Caki2 (cell line): ENCODE results near the gene ZDHHC17. TPM values are rescaled to one million over a fixed set of nuclear protein-coding genes. Genes with fewer than 3 reads are reported as not detected.
A peak's percentile ranks its signal among the peaks of the same experiment; 100 is the strongest.

Experiments used
- DNase-seq: peaks from one replicate; pipeline ENCODE4 v3.0.0-alpha.2; 2015; ENCODE audit warnings: low read depth
- in situ Hi-C: cut with HindIII; loops from 2 replicates; pipeline ENCODE4 v1.10.0; 2016; ENCODE audit warnings: low sequenced_read_pairs, low pct_unique_long_range_greater_than_20kb, mixed read lengths
- total RNA-seq: library from RNA; depleted of rRNA; stranded (reverse); fragments of >200 nt; shearing (Covaris generic); gene quantifications from 2 replicates; pipeline ENCODE4 v1.2.3, GENCODE V29; 2014; ENCODE audit warnings: low replicate concordance

Gene ZDHHC17
- total RNA-seq, 1 experiment from 2014 or later: 15.7 TPM

- DNase-seq: no peak
- in situ Hi-C loops: no loop called here
Measured at GRCh38 chr12:76866151-76866567, 102.2 kb downstream of the ZDHHC17 start.

- no peak for DNase-seq
- in situ Hi-C loops: no loop called here
Measured at GRCh38 chr12:76866726-76867125, 102.8 kb downstream of the ZDHHC17 start.

- in situ Hi-C loops: loop anchor here (5.0 kb wide), 1 partner anchor 321 kb away; no protein-coding TSS in a partner anchor
- DNase-seq: no peak
Measured at GRCh38 chr12:76871082-76871481, 107.2 kb downstream of the ZDHHC17 start.

- in situ Hi-C loops: loop anchor here (5.0 kb wide), 1 partner anchor 321 kb away; no protein-coding TSS in a partner anchor
- no peak for DNase-seq
Measured at GRCh38 chr12:76871742-76872141, 107.8 kb downstream of the ZDHHC17 start.

GRCh38 chr12:76872415-76872814 is 108.5 kb downstream of the ZDHHC17 start:
- no peak for DNase-seq
- in situ Hi-C loops: loop anchor here (5.0 kb wide), 1 partner anchor 320 kb away; no protein-coding TSS in a partner anchor

DNA sequence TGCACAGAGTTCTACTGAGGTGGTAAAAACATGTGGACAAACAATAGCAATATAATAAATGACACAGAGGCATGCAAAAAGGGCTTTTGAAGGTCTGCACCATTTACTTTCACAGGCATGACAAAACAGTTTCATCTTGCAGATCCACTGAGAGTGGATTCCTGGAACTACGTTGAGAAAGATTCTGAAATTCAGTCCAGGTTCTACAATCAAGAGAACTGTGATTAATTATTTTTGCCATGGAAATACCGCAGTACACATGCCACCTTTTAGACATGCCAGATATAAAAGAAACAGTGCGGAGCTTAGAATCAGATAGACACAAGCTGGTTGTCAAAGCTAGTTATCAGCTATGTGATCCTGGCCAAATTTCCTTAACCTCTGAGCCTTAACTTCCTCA is 110.1 kb downstream of the ZDHHC17 start:
- no peak for DNase-seq
- in situ Hi-C loops: loop anchor here (5.0 kb wide), 1 partner anchor 318 kb away; no protein-coding TSS in a partner anchor

DNA sequence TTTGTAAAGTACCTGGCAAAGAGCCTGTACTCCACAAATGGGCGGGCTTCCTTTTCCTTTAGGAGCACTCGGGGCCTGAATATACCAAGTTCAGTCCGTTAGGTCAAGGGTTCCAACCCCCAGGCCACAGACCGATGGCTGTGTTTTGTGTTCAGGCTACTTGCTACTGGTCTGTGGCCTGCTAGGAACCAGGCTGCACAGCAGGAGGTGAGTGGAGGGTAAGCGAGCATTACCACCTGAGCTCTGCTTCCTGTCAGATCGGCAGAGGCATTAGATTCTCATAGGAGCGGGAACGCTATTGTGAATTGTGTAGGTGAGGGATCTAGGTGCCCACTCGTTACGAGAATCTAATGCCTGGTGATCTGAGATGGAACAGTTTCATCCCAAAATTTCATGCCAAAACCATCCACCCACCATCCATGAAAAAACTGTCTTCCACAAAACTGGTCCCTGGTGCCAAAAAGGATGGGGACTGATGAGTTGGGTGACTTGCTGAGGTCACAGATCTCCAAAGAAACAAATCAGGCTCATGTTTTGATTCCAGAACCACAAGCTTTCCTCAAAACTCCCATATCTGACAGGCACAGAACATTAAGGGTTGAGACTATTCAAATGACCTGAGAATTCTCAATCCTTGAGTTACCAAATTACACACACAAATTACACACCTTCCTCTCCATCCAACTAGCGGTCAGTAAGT is 110.7 kb downstream of the ZDHHC17 start:
- in situ Hi-C loops: loop anchor here (5.0 kb wide), 1 partner anchor 318 kb away; no protein-coding TSS in a partner anchor
- DNase-seq: no peak

- in situ Hi-C loops: no loop called here
- no peak for DNase-seq
Measured at GRCh38 chr12:76876696-76877229, 112.8 kb downstream of the ZDHHC17 start.

DNA sequence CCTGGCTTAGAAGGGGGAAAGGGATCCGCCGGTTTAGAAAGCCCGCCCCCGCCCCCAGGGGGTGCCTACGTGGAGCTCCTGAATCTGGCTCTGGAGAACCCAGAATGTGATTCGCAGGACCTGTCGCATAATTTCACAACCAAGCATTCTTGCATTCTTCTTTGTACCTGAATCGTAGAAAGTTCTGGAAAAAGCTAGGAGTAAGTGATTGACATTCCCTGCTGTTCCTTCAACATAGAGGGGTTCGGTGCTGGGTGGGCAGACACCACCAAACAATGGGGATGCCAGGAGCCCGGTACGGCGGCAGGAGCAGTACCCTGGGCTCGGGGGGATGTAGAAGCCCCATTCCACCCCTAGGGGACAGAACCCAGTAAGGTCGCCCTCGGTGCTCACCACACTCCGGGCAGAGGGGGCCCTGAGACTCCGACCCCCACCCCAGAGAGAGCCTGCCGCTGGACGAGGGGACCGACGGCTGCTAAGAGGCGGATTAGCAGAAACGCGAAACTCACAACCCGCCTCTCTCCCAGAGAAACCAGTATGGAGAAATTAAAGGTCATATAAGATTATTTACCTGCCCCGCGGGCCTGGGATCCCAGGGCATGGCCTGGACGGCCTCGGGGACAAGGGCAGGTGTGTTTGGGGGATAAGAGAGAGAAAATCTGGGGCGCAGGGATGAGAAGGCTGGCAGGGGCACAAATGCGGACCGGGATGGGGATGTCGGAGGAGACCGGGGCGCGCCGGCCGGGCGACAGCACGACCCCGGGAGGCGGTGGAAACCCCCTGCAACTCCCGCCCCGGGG is 114.4 kb downstream of the ZDHHC17 start:
- no peak for DNase-seq
- in situ Hi-C loops: no loop called here

DNA sequence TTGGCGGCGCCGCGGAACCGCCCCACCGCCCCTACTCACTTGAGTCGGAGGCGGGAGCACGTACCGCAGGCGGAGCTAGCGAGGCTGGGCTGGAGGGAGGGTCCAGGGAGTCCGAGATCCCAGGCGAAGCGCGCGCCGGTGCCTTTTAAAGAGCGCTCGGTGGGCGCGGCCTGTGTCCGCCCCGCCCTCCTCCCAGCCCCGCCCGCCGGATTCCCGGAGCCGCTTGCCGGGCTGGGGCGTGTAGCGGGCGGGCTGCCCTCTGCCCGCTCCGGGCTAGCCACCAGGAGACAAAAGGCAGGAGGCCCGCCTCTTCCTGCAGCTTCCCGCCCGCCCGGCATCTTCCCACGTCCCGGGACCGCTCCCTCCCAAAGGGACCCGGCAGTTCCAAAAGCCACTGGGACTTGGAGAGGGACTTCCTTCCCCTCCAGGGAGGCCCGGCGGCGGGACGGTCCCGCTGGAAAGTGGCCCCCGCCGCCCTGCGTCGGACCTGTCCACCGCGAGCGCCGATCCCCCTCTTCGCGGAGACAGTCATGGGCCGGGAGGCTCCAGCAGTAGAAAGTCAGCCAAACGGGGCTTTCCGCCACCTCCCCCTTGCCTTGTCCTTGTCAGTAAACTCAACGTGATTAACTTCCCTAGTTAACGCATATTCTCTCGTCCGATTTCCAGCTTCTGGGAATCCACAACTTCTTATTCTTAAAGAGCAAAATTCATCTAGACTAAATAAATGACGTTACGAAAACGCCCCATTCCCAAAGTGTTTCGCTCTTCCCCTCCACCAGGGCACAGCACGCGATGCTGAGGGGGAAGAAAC is 115.2 kb downstream of the ZDHHC17 start, which contains the start of gene CSRP2:
Gene CSRP2 (minus strand): TSS at position 121 of the 811 bp plus-strand sequence. CDS start 12,759 bp downstream, outside the sequence.
- in situ Hi-C loops: no loop called here
- peak; percentile 96 for DNase-seq

GRCh38 chr12:76879710-76880518 is 116.0 kb downstream of the ZDHHC17 start:
- DNase-seq: no peak
- in situ Hi-C loops: no loop called here

- DNase-seq: no peak
- in situ Hi-C loops: no loop called here
Measured at GRCh38 chr12:76880519-76881023, 116.7 kb downstream of the ZDHHC17 start.

- in situ Hi-C loops: no loop called here
- no peak for DNase-seq
Measured at GRCh38 chr12:76881142-76881541, 117.2 kb downstream of the ZDHHC17 start.

GRCh38 chr12:76882367-76882766 is 118.5 kb downstream of the ZDHHC17 start:
- in situ Hi-C loops: no loop called here

DNA sequence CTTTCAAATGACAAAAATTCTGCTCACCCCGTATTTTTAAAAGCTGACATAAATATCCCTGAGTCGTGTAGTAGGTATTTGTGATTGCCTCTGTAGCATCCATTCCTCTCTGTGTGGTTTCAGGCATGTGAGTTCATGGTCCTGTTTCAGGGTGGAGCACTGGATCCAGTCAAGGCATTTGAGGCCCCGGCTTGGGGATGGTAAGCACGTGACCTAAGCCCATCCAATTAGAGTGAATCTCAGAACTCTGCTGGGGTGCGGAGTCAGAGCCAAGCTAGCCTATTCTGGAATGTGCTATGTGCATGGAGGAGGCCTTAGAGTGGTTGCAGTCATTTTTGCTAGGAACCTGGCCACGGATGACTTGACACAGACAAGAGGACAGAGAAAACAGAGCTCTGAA is 119.2 kb downstream of the ZDHHC17 start:
- in situ Hi-C loops: no loop called here

More at GRCh38 chr12:76882367-76882766, 118.5 kb downstream of the ZDHHC17 start:
- DNase-seq: no peak

DNA sequence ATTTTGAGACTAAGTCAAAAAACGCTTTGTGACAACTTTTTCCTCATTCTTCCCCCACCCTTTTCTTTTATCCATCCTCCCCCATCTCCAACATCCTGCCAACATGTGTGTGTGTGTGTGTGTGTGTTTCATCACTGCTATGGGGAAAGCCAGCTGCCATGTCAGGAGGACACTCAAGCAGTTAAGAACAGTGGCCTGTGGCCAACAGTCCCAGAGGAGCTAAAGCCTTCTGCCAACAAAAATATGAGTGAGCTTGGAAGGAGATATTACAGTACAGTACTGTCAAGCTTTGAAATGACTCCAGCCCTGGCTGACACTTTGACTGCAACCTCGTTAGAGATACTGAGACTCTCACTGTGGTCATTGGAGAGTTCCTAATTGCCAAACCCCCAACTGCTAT is 119.9 kb downstream of the ZDHHC17 start:
- no peak for DNase-seq
- in situ Hi-C loops: no loop called here

More for the DNA sequence above, 119.2 kb downstream of the ZDHHC17 start:
- DNase-seq: peak; percentile 47

- in situ Hi-C loops: no loop called here
- DNase-seq: no peak
Measured at GRCh38 chr12:76888775-76889174, 124.9 kb downstream of the ZDHHC17 start.
